Keratinocyte (primary cell): ENCODE results near the gene CDADC1. TPM values are rescaled to one million over a fixed set of nuclear protein-coding genes. Genes with fewer than 3 reads are reported as not detected.

ENCODE experiments used
- DNase-seq: peaks from one replicate; pipeline ENCODE4 v3.0.0-alpha.2; 2011; ENCODE audit warnings: low read depth, missing footprints, low spot score
- FAIRE-seq: peaks from 2 replicates; lab custom pipeline; 2011; peaks lifted over from hg19 to GRCh38; lab: Jason Lieb, UNC
- H2AFZ ChIP-seq: 2 replicates; pipeline ENCODE4 v1.6.0; 2012; ENCODE audit warnings: low read length, control low read depth, inconsistent platforms; ENCODE audit not compliant: control insufficient read depth
- H3K27ac ChIP-seq: 2 replicates; pipeline ENCODE4 v1.5.1; 2011; ENCODE audit warnings: low read length; ENCODE audit not compliant: control insufficient read depth, insufficient read depth
- H3K27me3 ChIP-seq: 3 replicates; pipeline ENCODE4 v1.6.0; 2011; ENCODE audit warnings: low read length; ENCODE audit not compliant: control insufficient read depth, insufficient read depth; ENCODE audit errors: extremely low read depth
- H3K36me3 ChIP-seq, 2 experiments: 2 replicates in 1 of 2; 3 replicates in 1 of 2; pipeline ENCODE4 v1.5.1; 2011; ENCODE audit warnings: low read length in 2 of 2, mild to moderate bottlenecking in 1 of 2; ENCODE audit not compliant: control insufficient read depth in 2 of 2, insufficient read depth in 2 of 2; ENCODE audit errors: extremely low read depth in 1 of 2
- H3K4me1 ChIP-seq: 3 replicates; pipeline ENCODE4 v1.5.1; 2011; ENCODE audit warnings: low read length; ENCODE audit not compliant: control insufficient read depth, insufficient read depth; ENCODE audit errors: extremely low read depth
- H3K4me2 ChIP-seq: 3 replicates; pipeline ENCODE4 v1.6.0; 2011; ENCODE audit warnings: low read depth, low read length; ENCODE audit not compliant: control insufficient read depth, insufficient read depth; ENCODE audit errors: extremely low read depth
- H3K4me3 ChIP-seq, 3 experiments: fragments of 200-600 bp in 1 of 3; sonication (generic) in 1 of 3; 2 replicates in 2 of 3; 3 replicates in 1 of 3; pipeline ENCODE4 v1.5.1; 2011 to 2016; ENCODE audit warnings: low read length in 3 of 3, mild to moderate bottlenecking in 3 of 3, control low read depth in 2 of 3, inconsistent platforms in 1 of 3, low read depth in 1 of 3, mixed read lengths in 1 of 3, mixed run types in 1 of 3, moderate library complexity in 1 of 3; ENCODE audit not compliant: control insufficient read depth in 2 of 3, insufficient read depth in 2 of 3; ENCODE audit errors: extremely low read depth in 1 of 3
- H3K79me2 ChIP-seq: 2 replicates; pipeline ENCODE4 v1.6.0; 2012; ENCODE audit warnings: low read length; ENCODE audit not compliant: control insufficient read depth, insufficient read depth
- H3K9ac ChIP-seq: 3 replicates; pipeline ENCODE4 v1.6.0; 2011; ENCODE audit warnings: low read length; ENCODE audit not compliant: control insufficient read depth, insufficient read depth; ENCODE audit errors: extremely low read depth
- H3K9me1 ChIP-seq: 3 replicates; pipeline ENCODE4 v1.6.0; 2011; ENCODE audit warnings: low read length; ENCODE audit not compliant: control insufficient read depth, insufficient read depth; ENCODE audit errors: extremely low read depth
- H3K9me3 ChIP-seq: 2 replicates; pipeline ENCODE4 v1.5.1; 2012; ENCODE audit warnings: low read depth, low read length; ENCODE audit not compliant: control insufficient read depth
- H4K20me1 ChIP-seq: 3 replicates; pipeline ENCODE4 v1.6.0; 2011; ENCODE audit warnings: low read length; ENCODE audit not compliant: control insufficient read depth, insufficient read depth; ENCODE audit errors: extremely low read depth
- CTCF ChIP-seq, 3 experiments: IDR thresholded peaks in 1 of 3; conservative IDR thresholded peaks in 1 of 3; optimal IDR thresholded peaks in 1 of 3; 2 replicates in 2 of 3; 3 replicates in 1 of 3; pipeline versions ENCODE3 to v1.5.1; 2011; ENCODE audit warnings: low read length in 3 of 3, mild to moderate bottlenecking in 3 of 3, moderate library complexity in 2 of 3, control low read depth in 1 of 3, inconsistent platforms in 1 of 3; ENCODE audit not compliant: insufficient read depth in 2 of 3; ENCODE audit errors: extremely low read depth in 1 of 3
- EZH2 ChIP-seq: IDR thresholded peaks from one replicate; pipeline ENCODE4 v1.6.1; 2012; ENCODE audit warnings: inconsistent platforms, mild to moderate bottlenecking, low read length, moderate library complexity
- dilution Hi-C: fragments of 300-500 bp; cut with MboI; formaldehyde crosslinking; loops from one replicate; pipeline ENCODE4 v1.7.0; 2020; ENCODE audit warnings: low sequenced_read_pairs; ENCODE audit not compliant: extremely low pct_ligation_motif_present
- polyA plus RNA-seq, 5 experiments: library from polyadenylated mRNA; depleted of rRNA in 3 of 5; stranded (reverse) in 3 of 5; stranded (forward) in 1 of 5; unstranded in 1 of 5; fragments of >200 nt; gene quantifications; 1 replicate in 1 of 5; 2 replicates in 3 of 5; 3 replicates in 1 of 5; pipeline versions ENCODE4 v1.2.1 to v1.2.3, GENCODE V29; 2011 to 2012; ENCODE audit warnings: missing spikeins in 2 of 5, low read depth in 1 of 5, low replicate concordance in 1 of 5

CDADC1 gene
- polyA plus RNA-seq, 1 donor (not counting 4 experiments of a cell fraction or from before 2014, with no cell fraction given) = 3.8 TPM

GRCh38 chr13:49213997-49214916, 33.5 kb upstream of the CDADC1 start:
- no peaks in the 10 kb centered on the region for H3K9me3 ChIP-seq
- DNase-seq (no peak), FAIRE-seq (no peak)
- peaks cover 23% of the 10 kb centered on the region for H3K27me3 ChIP-seq
- no peaks in the 10 kb centered on the region for H4K20me1 ChIP-seq
- no peak overlapping the region for H2AFZ ChIP-seq
- TF ChIP-seq CTCF (optimal IDR thresholded peaks at IDR 0.05 in 1 of 3, IDR thresholded peaks at IDR 0.05 in 1 of 3, conservative IDR thresholded peaks at IDR 0.05 in 1 of 3; ENCODE audit: extremely low read depth in 1 of 3, insufficient read depth in 2 of 3, low read length in 3 of 3) = no peak
- no peak for TF ChIP-seq EZH2
- no peak overlapping the region for H3K9ac ChIP-seq
- no peak overlapping the region for H3K27ac ChIP-seq
- dilution Hi-C loops = no loop called here
- H3K36me3 ChIP-seq = peaks cover 0 to 1% of the 10 kb centered on the region in 2 experiments
- no peak overlapping the region for H3K4me3 ChIP-seq
- no peaks in the 10 kb centered on the region for H3K4me1 ChIP-seq
- no peak overlapping the region for H3K4me2 ChIP-seq
- no peaks in the 10 kb centered on the region for H3K79me2 ChIP-seq
- no peaks in the 10 kb centered on the region for H3K9me1 ChIP-seq

GRCh38 chr13:49214917-49215376, 32.8 kb upstream of the CDADC1 start:
- no peak for FAIRE-seq
- Histone ChIP-seq H3K4me2 (no peak overlapping the region), H2AFZ (no peak overlapping the region), H3K4me1 (no peaks in the 10 kb centered on the region), H3K9ac (no peak overlapping the region), H4K20me1 (no peaks in the 10 kb centered on the region), H3K9me1 (no peaks in the 10 kb centered on the region), H3K79me2 (no peaks in the 10 kb centered on the region), H3K4me3 (no peak overlapping the region), H3K9me3 (no peaks in the 10 kb centered on the region), H3K27me3 (peaks cover 30% of the 10 kb centered on the region), H3K36me3 (peaks cover 0 to 1% of the 10 kb centered on the region in 2 experiments), H3K27ac (no peak overlapping the region)
- dilution Hi-C loops = no loop called here
- TF ChIP-seq CTCF (optimal IDR thresholded peaks at IDR 0.05 in 1 of 3, IDR thresholded peaks at IDR 0.05 in 1 of 3, conservative IDR thresholded peaks at IDR 0.05 in 1 of 3; ENCODE audit: extremely low read depth in 1 of 3, insufficient read depth in 2 of 3, low read length in 3 of 3) = peak in 1 of 3 experiments; percentile 31
- no peak for TF ChIP-seq EZH2
- no peak for DNase-seq
